ENCODE measurements around the gene SELENBP1.
A peak's percentile ranks its signal among the peaks of the same experiment; 100 is the strongest.
"Not testable (repeated sequence)": the region's sequence is repeated elsewhere in the genome, so short reads cannot be mapped to it uniquely, and the experiment has no call there.

Gene SELENBP1

GRCh38 chr1:151401860-151402259, 29.4 kb upstream of the SELENBP1 start:
- in situ Hi-C loops (cut with HindIII; ENCODE audit: low pct_ligation_motif_present, low sequenced_read_pairs): no loop called here

GRCh38 chr1:151401125-151401788, 28.8 kb upstream of the SELENBP1 start:
- in situ Hi-C loops (cut with HindIII; ENCODE audit: low pct_ligation_motif_present, low sequenced_read_pairs): no loop called here
- DNase-seq: no peak
- peak overlapping the region; percentile 1 for H3K4me3 ChIP-seq (ENCODE audit: low read depth, low read length)
- H3K27me3 ChIP-seq (replicated peaks): no peaks in the 10 kb centered on the region
- H3K36me3 ChIP-seq (replicated peaks): peaks cover 48% of the 10 kb centered on the region
- no peak overlapping the region for H3K27ac ChIP-seq
- no peak for TF ChIP-seq CTCF (IDR thresholded peaks at IDR 0.05; ENCODE audit: low read depth, low read length, missing control alignments)

More at GRCh38 chr1:151401860-151402259, 29.4 kb upstream of the SELENBP1 start:
- no peak for DNase-seq
- Histone ChIP-seq H3K4me3 (ENCODE audit: low read depth, low read length) (no peak overlapping the region), H3K27me3 (replicated peaks) (no peaks in the 10 kb centered on the region), H3K27ac (no peak overlapping the region), H3K36me3 (replicated peaks) (peaks cover 53% of the 10 kb centered on the region)
- TF ChIP-seq CTCF (IDR thresholded peaks at IDR 0.05; ENCODE audit: low read depth, low read length, missing control alignments): no peak

GRCh38 chr1:151399324-151400171, 27.0 kb upstream of the SELENBP1 start, which contains the start of gene PSMB4:
TSS of gene PSMB4 (plus strand) at chr1:151399573. CDS start at chr1:151399588, 15 bp downstream.
- peak within 1 kb of the TSS; percentile 97 for H3K4me3 ChIP-seq (ENCODE audit: low read depth, low read length)
- H3K27me3 ChIP-seq (replicated peaks): no peaks in the 10 kb centered on the region
- H3K27ac ChIP-seq: peak within 1 kb of the TSS; percentile 94
- peaks cover 31% of the 10 kb centered on the region for H3K36me3 ChIP-seq (replicated peaks)
- in situ Hi-C loops (cut with HindIII; ENCODE audit: low pct_ligation_motif_present, low sequenced_read_pairs): no loop called here
- TF ChIP-seq CTCF (IDR thresholded peaks at IDR 0.05; ENCODE audit: low read depth, low read length, missing control alignments): peak; percentile 48
- peak; percentile 90 for DNase-seq

- DNase-seq; H3K36me3 ChIP-seq (replicated peaks); H3K4me3 ChIP-seq (ENCODE audit: low read depth, low read length); H3K27ac ChIP-seq; H3K27me3 ChIP-seq (replicated peaks); in situ Hi-C loops (cut with HindIII; ENCODE audit: low pct_ligation_motif_present, low sequenced_read_pairs): not testable (repeated sequence)
Measured at GRCh38 chr1:151396265-151396664, 23.8 kb upstream of the SELENBP1 start.

GRCh38 chr1:151393583-151393982, 21.1 kb upstream of the SELENBP1 start:
- no peak for DNase-seq
- TF ChIP-seq CTCF (IDR thresholded peaks at IDR 0.05; ENCODE audit: low read depth, low read length, missing control alignments): no peak
- no peak overlapping the region for H3K27ac ChIP-seq
- H3K27me3 ChIP-seq (replicated peaks): no peaks in the 10 kb centered on the region
- H3K36me3 ChIP-seq (replicated peaks): no peaks in the 10 kb centered on the region
- no peak overlapping the region for H3K4me3 ChIP-seq (ENCODE audit: low read depth, low read length)
- in situ Hi-C loops (cut with HindIII; ENCODE audit: low pct_ligation_motif_present, low sequenced_read_pairs): no loop called here

- H3K27me3 ChIP-seq (replicated peaks): no peaks in the 10 kb centered on the region
- no peak overlapping the region for H3K4me3 ChIP-seq (ENCODE audit: low read depth, low read length)
- H3K27ac ChIP-seq: no peak overlapping the region
- in situ Hi-C loops (cut with HindIII; ENCODE audit: low pct_ligation_motif_present, low sequenced_read_pairs): no loop called here
- TF ChIP-seq CTCF (IDR thresholded peaks at IDR 0.05; ENCODE audit: low read depth, low read length, missing control alignments): no peak
- H3K36me3 ChIP-seq (replicated peaks): no peaks in the 10 kb centered on the region
- DNase-seq: no peak
Measured at GRCh38 chr1:151391079-151391563, 18.6 kb upstream of the SELENBP1 start.

GRCh38 chr1:151390221-151391078, 17.9 kb upstream of the SELENBP1 start:
- H3K27ac ChIP-seq; DNase-seq; H3K36me3 ChIP-seq (replicated peaks); H3K27me3 ChIP-seq (replicated peaks); in situ Hi-C loops (cut with HindIII; ENCODE audit: low pct_ligation_motif_present, low sequenced_read_pairs); H3K4me3 ChIP-seq (ENCODE audit: low read depth, low read length): not testable (repeated sequence)
